Stimulated activated naive CD8-positive, alpha-beta T cell treated with anti-CD3 and anti-CD28 coated beads, Interleukin-15, Interleukin-2, amounts not matched to agents 100 ng/mL and 50 ng/mL, for 24 hours (primary cell): ENCODE measurements around the gene ASIC1.
A peak's percentile ranks its signal among the peaks of the same experiment; 100 is the strongest.

ENCODE experiments used
- H3K27ac Mint-ChIP-seq: one replicate; pipeline ENCODE4 v1.8.0; 2021; ENCODE audit warnings: mild to moderate bottlenecking, mixed read lengths
- H3K27me3 Mint-ChIP-seq: one replicate; pipeline ENCODE4 v1.8.0; 2021; ENCODE audit warnings: mixed read lengths
- H3K36me3 Mint-ChIP-seq: one replicate; pipeline ENCODE4 v1.8.0; 2021; ENCODE audit warnings: low read depth, mixed read lengths
- H3K4me1 Mint-ChIP-seq: one replicate; pipeline ENCODE4 v1.8.0; 2021; ENCODE audit warnings: low read depth, mixed read lengths
- H3K4me3 Mint-ChIP-seq: one replicate; pipeline ENCODE4 v1.8.0; 2021; ENCODE audit warnings: mild to moderate bottlenecking, mixed read lengths
- H3K9me3 Mint-ChIP-seq: one replicate; pipeline ENCODE4 v1.8.0; 2021; ENCODE audit warnings: mixed read lengths

Gene ASIC1

DNA sequence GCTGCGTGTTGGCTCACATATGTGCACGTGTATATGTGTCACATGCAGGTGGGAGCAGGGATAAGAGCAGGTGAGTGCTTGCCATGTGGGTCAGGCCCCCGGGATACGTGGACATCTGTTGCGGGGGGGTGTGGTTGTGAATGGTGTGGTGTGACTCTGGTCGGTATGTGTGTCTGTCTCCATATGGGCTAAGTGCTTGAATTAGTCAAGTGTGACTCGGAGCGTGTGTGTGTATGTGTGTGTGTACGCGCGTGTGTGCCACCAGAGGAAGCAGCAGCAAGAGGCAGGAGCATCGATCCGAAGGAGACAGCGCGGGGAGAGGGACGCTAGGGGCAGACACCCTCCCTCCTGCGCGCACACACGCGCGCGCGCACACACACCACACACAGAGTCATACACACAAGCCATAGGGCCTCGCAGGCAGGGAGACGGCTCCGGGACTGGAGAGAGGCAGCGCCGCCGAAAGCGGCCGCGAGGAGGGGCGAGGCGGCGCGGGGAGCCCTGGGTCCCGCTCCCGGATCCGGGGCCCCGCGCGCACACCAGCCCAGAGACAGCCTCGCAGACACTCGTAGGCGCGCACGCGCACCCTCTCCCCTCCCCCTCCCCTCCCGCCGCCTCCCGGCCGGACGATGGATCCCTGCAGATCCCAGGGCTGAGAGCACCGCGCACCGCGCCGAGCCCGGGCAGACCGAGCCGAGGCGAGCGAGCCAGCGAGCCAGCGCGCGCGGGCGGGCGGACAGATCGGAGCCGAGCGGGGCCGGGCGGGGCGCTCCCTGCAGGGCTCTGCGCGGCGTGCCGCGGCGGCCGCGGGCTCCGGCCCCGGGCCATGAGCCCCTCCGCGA, at the start of gene ASIC1:
TSS of gene ASIC1 (plus strand) at position 597 of the 842 bp plus-strand sequence. CDS start 1,171 bp downstream, outside the sequence.
- Mint-ChIP-seq H3K27me3 (peaks cover 20% of the 10 kb centered on the region), H3K36me3 (no peaks in the 10 kb centered on the region), H3K9me3 (no peaks in the 10 kb centered on the region), H3K4me1 (peaks cover 49% of the 10 kb centered on the region), H3K4me3 (peak within 1 kb of the TSS; percentile 89), H3K27ac (peak within 1 kb of the TSS; percentile 86)

DNA sequence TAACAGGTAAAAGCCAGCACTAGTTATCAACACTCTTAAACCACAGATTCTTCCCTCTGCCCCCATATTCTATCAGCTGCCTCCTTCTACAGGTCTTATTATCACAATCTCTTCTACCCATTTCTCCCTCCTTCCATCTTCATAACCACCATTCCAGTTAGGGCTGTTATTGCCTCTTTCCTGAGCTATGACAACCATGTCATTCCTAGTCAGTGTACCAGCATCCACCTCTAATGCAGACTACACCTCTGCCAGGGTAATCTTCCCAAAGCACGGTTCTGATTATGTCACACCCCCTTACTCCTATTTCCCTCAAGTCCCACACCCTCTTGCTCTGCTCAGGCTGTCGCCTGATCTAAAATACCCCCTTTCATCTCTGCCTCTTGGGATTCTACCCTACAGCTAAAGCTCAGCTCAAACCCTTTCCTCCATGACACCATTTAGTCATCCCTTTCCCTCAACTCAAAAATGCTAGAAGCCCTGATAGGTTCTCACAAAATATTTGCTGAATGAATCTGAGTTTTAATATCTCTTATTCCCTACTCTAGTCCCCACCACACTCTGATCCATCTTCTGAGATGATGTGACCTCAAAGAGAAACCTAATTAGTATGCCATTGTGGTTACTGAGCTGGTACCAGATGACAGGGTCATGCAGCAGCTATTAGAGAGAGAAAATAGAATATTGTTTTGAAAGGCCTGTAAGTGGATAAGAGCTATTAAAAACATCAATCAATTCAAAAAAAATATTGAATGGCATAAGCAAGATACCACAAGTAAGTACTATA, 43.8 kb upstream of the ASIC1 start:
- no peak overlapping the region for H3K27ac Mint-ChIP-seq

DNA sequence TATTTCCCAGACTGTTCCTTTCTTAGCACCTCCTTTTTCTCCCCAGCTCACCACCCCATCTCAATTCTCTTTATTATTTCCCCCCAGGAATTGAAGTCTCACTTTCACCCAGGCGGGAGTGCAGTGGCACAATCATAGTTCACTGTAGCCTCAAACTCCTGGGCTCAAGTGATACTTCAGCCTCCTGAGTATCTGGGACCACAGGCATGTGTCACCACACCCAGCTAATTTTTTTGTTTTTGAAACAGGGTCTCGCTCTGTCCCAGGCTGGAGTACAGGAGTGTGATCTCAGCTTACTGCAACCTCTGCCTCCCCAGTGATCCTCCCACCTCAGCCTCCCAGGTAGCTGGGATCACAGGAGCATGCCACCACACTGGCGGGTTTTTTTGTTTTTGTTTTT, 43.1 kb upstream of the ASIC1 start:
- no peaks in the 10 kb centered on the region for H3K27me3 Mint-ChIP-seq
- H3K36me3 Mint-ChIP-seq = peaks cover 36% of the 10 kb centered on the region
- H3K4me3 Mint-ChIP-seq = no peak overlapping the region
- no peaks in the 10 kb centered on the region for H3K9me3 Mint-ChIP-seq
- H3K4me1 Mint-ChIP-seq = peaks cover 6% of the 10 kb centered on the region
- H3K27ac Mint-ChIP-seq = no peak overlapping the region

More for the DNA sequence above, 43.8 kb upstream of the ASIC1 start:
- Mint-ChIP-seq H3K4me1 (peaks cover 6% of the 10 kb centered on the region), H3K9me3 (no peaks in the 10 kb centered on the region), H3K4me3 (no peak overlapping the region), H3K36me3 (peaks cover 35% of the 10 kb centered on the region), H3K27me3 (no peaks in the 10 kb centered on the region)

DNA sequence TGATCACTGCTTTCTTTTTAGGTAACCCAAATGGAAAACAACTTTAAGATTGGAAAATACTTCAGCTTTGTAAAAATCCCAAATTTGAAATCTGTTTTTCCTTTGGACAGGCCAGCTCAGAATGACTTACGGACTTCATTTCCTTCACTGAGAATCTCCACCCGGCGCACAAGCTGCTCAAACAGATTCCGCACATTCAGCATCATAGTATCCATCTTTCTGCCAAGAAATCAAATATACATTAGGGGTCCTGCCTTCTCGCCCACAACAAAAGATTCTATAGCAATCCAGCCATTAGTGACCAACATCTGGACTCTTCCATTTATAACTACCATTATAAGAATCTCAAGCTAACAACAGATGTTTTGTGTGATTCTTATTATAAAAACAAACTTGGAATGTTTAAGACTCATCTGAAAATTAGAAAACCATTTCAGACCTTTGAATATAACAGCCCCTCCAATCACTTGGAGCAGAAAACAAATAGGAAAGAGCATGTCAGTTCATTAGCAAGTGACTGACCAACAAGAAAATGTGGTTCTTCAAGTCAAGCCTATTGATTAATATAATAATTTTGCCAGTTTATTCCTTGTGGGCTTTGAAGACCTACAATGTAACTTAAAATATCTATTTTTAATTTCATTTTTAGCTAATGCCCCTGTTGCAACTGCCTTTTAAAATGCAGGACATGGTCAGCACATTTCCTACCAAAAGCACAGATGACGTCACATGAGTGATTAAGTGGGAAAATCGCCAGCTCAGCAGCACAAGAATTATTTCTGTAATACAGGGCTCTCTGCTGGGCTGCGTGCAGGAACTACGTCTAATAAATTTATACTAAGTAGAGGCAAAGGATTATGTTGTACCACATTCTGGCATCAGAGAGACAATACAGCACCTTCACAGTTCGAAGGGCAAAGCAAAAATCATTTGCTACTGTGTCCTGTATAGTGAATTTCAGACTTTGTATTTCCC, 40.6 kb upstream of the ASIC1 start:
- H3K27me3 Mint-ChIP-seq = no peaks in the 10 kb centered on the region
- H3K9me3 Mint-ChIP-seq = no peaks in the 10 kb centered on the region
- H3K36me3 Mint-ChIP-seq = peaks cover 34% of the 10 kb centered on the region

DNA sequence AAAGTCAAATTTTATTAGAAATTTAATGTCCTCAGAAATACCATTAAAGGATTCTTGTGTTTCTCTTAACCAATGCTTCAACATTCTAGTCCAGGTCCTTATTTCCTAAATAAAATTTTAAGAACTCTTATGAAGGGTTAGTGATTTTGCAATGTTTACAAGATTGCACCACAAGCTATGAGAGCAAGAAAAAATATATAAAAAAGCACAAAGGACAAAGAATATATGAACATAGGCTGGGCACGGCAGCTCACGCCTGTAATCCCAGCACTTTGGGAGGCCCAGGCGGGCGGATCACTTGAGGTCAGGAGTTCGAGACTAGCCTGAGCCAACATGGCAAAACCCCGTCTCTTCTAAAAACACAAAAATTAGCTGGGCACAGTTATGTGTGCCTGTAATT, 39.8 kb upstream of the ASIC1 start:
- Mint-ChIP-seq H3K4me1 (peaks cover 11% of the 10 kb centered on the region), H3K36me3 (peaks cover 38% of the 10 kb centered on the region), H3K27me3 (no peaks in the 10 kb centered on the region), H3K27ac (no peak overlapping the region), H3K4me3 (no peak overlapping the region), H3K9me3 (no peaks in the 10 kb centered on the region)

More for the DNA sequence above, 40.6 kb upstream of the ASIC1 start:
- H3K27ac Mint-ChIP-seq = no peak overlapping the region
- H3K4me1 Mint-ChIP-seq = peaks cover 9% of the 10 kb centered on the region
- H3K4me3 Mint-ChIP-seq = no peak overlapping the region

DNA sequence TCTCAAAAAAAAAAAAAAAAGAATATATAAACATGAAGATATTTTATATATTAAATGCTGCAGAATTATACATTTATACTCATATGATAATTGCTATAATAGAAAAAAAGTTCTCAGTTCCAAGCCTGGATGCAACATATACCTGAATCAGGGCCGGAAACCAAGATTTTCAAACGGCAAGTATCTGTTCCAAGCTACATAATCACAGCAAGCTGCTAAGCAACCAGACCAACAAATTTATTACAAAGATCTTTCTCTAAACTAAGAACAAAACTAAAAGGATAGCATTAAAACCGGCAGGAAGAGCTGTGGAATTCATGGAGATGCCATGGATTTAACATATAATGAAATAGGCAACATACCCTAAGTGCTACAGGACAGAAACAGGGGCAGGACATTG, 39.2 kb upstream of the ASIC1 start:
- no peak overlapping the region for H3K4me3 Mint-ChIP-seq
- no peak overlapping the region for H3K27ac Mint-ChIP-seq
- H3K27me3 Mint-ChIP-seq = no peaks in the 10 kb centered on the region
- H3K9me3 Mint-ChIP-seq = no peaks in the 10 kb centered on the region
- H3K36me3 Mint-ChIP-seq = peaks cover 42% of the 10 kb centered on the region
- H3K4me1 Mint-ChIP-seq = peaks cover 15% of the 10 kb centered on the region

DNA sequence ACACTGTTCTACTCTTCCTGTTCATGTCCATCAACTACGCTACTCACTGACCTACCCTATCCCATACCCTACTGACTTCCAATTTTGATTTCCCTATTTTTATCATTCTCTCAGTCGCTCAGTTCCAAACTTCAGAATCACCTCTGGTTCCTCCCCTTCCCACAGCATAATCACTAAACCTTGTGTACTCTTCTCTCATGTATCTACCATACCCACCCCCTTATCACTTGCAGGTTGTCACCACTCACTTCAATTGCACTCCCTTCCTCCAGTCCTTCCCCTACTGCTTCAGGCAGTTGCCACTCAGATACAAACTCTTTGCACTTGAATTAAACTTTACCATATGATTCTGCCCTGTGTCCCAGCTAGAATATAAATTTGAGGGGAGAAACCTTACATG, 38.4 kb upstream of the ASIC1 start:
- H3K9me3 Mint-ChIP-seq = no peaks in the 10 kb centered on the region
- peaks cover 39% of the 10 kb centered on the region for H3K36me3 Mint-ChIP-seq
- H3K4me3 Mint-ChIP-seq = no peak overlapping the region
- H3K27me3 Mint-ChIP-seq = no peaks in the 10 kb centered on the region
- peaks cover 14% of the 10 kb centered on the region for H3K4me1 Mint-ChIP-seq
- no peak overlapping the region for H3K27ac Mint-ChIP-seq

DNA sequence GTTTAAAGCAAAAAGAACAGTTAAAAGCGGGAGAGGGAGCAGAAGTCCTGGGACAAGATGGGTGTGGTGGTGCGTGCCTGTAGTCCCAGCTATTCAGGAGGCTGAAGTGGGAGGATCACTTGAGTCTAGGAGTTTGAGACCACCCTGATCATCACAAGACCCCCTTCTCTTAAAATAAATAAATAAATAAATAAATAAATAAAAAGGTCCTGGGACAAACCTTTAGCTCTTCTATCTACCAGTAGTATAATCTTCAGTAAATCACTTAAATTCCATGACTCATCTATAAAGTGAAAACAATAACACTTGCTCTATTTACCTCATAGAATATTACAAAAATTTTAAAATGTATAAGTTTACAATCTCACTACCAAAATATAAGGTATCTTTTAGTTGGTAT, 37.9 kb upstream of the ASIC1 start:
- peaks cover 38% of the 10 kb centered on the region for H3K36me3 Mint-ChIP-seq
- H3K27me3 Mint-ChIP-seq = no peaks in the 10 kb centered on the region
- no peak overlapping the region for H3K4me3 Mint-ChIP-seq
- H3K4me1 Mint-ChIP-seq = peaks cover 19% of the 10 kb centered on the region
- H3K27ac Mint-ChIP-seq = no peak overlapping the region
- no peaks in the 10 kb centered on the region for H3K9me3 Mint-ChIP-seq

DNA sequence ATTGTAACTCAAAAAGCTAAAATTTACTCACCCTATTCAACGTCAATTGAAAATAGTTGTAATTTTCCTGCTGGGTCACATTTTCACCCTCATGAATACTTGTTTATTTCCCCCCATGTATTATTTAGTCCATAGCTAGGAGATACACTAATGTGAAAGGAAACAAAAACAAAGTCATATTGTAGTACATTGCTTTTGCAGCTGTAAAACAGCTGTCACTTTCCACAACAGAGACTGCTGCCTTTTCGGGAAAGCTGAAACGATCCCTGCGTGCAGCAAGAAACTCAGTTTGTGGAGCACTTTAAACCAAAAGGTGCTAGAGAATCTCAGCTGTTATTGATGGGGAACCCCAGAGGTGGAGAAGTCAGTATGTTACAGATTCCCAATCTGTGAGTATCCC, 36.4 kb upstream of the ASIC1 start:
- no peak overlapping the region for H3K27ac Mint-ChIP-seq
- peaks cover 31% of the 10 kb centered on the region for H3K4me1 Mint-ChIP-seq
- peaks cover 4% of the 10 kb centered on the region for H3K9me3 Mint-ChIP-seq
- H3K27me3 Mint-ChIP-seq = no peaks in the 10 kb centered on the region
- H3K4me3 Mint-ChIP-seq = no peak overlapping the region
- H3K36me3 Mint-ChIP-seq = peaks cover 45% of the 10 kb centered on the region

DNA sequence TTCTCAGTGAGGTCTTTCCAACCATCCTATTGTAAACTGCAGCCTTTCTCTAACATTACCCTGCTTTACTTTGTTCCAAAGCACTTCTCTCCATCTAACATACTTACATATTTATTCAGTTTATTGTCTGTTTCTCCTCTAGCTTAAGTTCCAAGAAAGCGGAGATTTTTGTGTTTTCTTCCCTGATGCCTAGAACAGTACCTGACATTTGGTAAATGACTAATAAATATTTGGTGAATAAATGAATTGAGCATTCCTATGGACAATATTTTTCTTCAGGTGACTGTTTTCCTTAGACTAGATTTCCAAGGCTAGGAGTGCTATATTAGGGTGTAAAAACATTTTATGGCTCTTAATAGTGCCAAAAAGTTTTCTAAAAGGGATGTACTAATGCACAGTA, 34.5 kb upstream of the ASIC1 start:
- H3K9me3 Mint-ChIP-seq = peaks cover 4% of the 10 kb centered on the region
- H3K4me3 Mint-ChIP-seq = peak overlapping the region; percentile 99
- H3K4me1 Mint-ChIP-seq = peaks cover 32% of the 10 kb centered on the region
- H3K27me3 Mint-ChIP-seq = peaks cover 3% of the 10 kb centered on the region
- H3K27ac Mint-ChIP-seq = no peak overlapping the region
- peaks cover 41% of the 10 kb centered on the region for H3K36me3 Mint-ChIP-seq

DNA sequence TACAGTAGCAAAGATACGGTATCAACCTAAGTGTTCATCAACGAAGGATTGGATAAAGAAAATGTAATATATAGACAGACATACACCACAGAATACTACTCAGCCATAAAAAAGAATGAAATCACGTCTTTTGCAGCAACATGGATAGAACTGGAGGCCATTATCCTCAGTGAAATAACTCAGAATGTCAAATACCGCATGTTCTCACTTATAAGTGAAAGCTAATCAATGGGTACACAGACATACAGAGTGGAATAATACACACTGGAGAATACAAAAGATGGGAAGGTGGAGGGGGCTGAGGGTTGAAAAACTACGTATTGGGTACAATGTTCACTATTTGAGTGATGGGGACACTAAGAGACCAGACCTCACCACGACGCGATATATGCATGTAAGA, 33.2 kb upstream of the ASIC1 start:
- Mint-ChIP-seq H3K4me1 (peaks cover 32% of the 10 kb centered on the region), H3K27ac (peak overlapping the region; percentile 97), H3K27me3 (peaks cover 3% of the 10 kb centered on the region), H3K36me3 (peaks cover 32% of the 10 kb centered on the region), H3K4me3 (peak overlapping the region; percentile 99), H3K9me3 (peaks cover 4% of the 10 kb centered on the region)

DNA sequence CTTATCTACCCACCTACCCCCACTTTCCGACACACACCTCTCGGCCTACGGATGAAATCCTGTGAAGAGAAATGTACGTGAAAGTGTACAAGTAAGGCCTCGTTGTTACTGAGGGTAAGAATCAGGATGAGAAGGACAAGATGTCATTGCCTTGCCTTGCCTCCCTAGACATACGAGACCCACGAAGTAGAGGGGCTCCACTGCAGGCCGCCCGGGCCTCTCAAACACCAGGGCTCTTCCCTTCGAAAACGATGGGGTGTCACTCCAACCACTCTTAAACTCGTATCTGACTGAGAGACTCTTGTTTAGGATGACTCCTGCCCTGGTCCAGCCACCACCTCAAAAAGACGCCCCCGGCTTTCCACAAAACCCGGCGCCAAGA, 32.6 kb upstream of the ASIC1 start:
- Mint-ChIP-seq H3K4me3 (peak overlapping the region; percentile 99), H3K27me3 (peaks cover 3% of the 10 kb centered on the region), H3K36me3 (peaks cover 31% of the 10 kb centered on the region), H3K27ac (peak overlapping the region; percentile 97), H3K9me3 (peaks cover 4% of the 10 kb centered on the region), H3K4me1 (peaks cover 32% of the 10 kb centered on the region)

DNA sequence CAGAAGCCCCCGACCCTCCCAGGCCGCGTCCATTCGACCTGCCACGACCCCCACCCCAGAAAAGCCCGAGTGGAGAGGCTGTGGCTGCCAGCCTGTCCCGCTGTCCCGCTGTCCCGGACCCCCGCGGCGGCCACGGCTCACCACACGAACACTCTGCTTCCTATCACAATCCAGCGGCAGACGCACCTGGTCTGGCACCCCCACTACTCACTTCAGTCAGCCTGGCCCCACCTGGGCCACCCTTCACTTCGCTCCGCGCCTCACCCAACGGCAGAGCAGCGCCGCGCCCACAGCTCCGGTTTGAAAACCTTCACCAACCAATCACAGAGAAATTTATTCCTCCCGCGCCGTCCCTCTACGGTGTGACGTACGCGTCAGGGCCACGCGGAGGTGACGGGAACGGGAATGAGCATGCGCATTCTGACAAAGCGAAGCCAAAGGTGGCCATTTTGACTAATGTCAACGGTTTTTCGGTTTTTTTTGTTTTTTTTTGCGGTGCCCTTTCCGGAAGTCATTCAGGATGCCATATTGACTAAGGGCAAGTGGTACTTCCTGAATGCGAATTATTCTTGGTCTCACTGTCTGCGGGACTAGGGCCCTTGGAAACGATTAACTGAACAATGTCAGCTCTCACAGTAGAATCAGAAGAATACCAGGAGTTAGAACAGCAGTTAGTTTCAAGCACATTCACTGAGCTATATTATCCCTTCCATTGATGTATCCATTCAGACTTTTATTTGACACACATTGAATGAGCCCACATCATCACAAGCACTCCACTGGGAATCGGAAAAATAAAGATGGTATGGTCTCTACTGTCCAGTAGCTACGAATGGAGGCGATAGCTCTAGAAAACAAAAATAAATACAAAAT, 32.0 kb upstream of the ASIC1 start, which contains the start of gene RACGAP1:
TSS of gene RACGAP1 (minus strand) at position 308 of the 873 bp plus-strand sequence. CDS start 8,779 bp downstream, outside the sequence.
- peak within 1 kb of the TSS; percentile 97 for H3K27ac Mint-ChIP-seq

More for the DNA sequence above, 32.0 kb upstream of the ASIC1 start, which contains the start of gene RACGAP1:
- Mint-ChIP-seq H3K9me3 (peaks cover 4% of the 10 kb centered on the region), H3K36me3 (peaks cover 31% of the 10 kb centered on the region), H3K4me3 (peak within 1 kb of the TSS; percentile 99), H3K4me1 (peaks cover 32% of the 10 kb centered on the region), H3K27me3 (peaks cover 3% of the 10 kb centered on the region)
